NCI-H748 (cell line): Measurements from ENCODE around the gene AFF3.

Source experiments
- DNase-seq: peaks from one replicate; lab custom pipeline; 2025; ENCODE audit not compliant: unreplicated experiment; lab: John Stamatoyannopoulos, UW

Gene AFF3

GRCh38 chr2:99621774-99622173, 520.6 kb downstream of the AFF3 start:
- no peak for DNase-seq

GRCh38 chr2:99621106-99621505, 521.3 kb downstream of the AFF3 start:
- no peak for DNase-seq

- DNase-seq: no peak
Measured at GRCh38 chr2:99619151-99619550, 523.2 kb downstream of the AFF3 start.

- no peak for DNase-seq
Measured at GRCh38 chr2:99618579-99619097, 523.8 kb downstream of the AFF3 start.

DNA sequence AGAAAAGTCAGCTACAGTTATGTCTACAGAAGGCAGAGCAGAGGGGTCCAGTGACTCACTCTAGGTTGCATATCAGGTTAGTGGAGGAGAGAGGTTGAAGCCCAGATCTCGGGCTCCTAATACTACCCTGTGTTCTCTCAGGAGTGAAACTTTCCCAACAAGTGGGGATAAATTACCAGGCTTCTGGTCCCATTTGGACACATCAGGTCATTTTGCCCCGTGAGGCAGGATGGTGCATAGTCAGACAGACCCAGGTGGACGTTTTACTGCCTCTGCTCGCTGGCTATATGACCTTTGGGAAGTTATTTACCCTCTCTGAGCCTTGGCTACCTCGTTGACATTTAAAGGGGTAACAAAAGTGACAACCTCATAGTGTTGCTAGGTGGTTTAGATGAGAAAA, 524.6 kb downstream of the AFF3 start:
- DNase-seq: no peak

- peak; percentile 32 for DNase-seq
Measured at GRCh38 chr2:99615247-99615771, 527.1 kb downstream of the AFF3 start.

GRCh38 chr2:99613980-99614379, 528.4 kb downstream of the AFF3 start:
- no peak for DNase-seq

DNA sequence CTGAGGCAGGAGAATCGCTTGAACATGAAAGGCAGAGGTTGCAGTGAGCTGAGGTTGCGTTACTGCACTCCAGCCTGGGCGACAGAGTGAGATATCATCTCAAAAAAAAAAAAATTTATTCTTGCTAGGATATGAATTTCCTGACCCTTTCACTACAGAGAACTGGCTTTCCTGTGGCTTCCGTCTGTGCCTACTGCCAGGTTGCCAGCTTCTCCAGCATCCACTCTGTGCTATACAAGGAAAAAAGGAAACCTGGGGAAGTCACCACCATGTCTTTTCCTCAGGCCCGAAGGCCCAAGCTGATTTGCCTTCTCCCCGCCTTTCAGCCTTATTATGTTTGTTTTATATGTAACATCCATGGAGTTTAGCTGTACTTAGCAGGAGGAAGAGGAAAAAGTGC, 530.6 kb downstream of the AFF3 start:
- DNase-seq: no peak

DNA sequence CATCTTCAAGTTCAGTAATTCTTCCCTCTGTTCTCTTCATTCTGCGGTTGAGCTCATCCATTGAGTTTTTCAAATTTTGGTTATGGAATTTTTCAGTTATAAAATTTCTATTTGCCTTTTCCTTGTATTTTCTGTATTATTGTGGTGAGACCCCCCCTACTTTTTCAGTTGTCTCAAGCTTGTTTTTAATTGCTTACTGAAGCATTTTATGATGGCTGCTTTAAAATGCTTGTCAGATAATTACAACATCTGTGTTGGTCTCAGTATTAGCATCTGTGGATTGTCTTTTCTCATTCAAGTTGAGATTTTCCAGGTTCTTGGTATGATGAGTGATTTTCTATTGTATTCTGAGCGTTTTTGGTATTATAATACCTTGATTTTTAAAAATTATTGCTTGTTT, 531.4 kb downstream of the AFF3 start:
- no peak for DNase-seq

DNA sequence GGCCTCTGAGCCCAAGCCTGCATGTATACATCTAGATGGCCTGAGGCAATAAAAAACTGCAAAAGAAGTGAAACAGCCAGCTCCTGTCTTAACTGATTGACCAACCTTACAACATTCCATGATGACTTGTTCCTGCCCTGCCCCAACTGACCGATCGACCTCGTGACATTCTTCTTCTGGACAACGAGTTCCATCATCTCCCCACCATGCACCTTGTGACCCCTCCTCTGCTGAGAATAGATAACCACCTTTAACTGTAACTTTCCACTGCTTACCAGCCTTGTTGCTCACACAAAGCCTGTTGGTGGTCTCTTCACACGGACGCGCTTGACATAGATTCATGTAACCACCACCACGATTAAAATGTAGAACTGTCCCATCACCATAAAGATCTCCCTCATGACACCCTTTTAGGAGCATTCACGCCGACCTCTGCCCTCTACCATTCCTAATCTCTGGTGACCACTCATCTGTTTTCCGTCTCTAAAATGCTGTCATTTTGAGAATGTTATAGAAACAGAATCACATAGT, 532.5 kb downstream of the AFF3 start:
- DNase-seq: no peak

DNA sequence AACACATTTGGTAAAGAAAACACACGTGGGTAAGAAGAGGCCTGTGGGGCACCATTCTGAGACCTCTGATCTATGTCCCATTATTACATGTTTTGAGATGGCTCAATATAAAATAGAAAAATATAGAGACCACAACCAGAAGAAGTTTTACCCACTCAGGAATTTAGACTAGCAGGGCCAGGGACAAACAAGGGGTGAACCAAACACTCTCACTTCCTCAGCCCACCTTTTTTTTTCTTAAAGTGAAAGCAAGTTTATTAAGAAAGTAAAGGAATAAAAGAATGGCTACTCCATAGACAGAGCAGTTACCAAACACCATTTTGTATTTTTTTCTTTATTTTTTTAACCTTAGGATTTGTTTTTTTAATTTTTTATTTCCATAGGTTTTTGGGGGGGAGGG, 533.5 kb downstream of the AFF3 start:
- DNase-seq: no peak

GRCh38 chr2:99607861-99608491, 534.4 kb downstream of the AFF3 start:
- DNase-seq: peak; percentile 4

GRCh38 chr2:99607454-99607853, 534.9 kb downstream of the AFF3 start:
- no peak for DNase-seq

GRCh38 chr2:99605036-99605435, 537.4 kb downstream of the AFF3 start:
- no peak for DNase-seq

DNA sequence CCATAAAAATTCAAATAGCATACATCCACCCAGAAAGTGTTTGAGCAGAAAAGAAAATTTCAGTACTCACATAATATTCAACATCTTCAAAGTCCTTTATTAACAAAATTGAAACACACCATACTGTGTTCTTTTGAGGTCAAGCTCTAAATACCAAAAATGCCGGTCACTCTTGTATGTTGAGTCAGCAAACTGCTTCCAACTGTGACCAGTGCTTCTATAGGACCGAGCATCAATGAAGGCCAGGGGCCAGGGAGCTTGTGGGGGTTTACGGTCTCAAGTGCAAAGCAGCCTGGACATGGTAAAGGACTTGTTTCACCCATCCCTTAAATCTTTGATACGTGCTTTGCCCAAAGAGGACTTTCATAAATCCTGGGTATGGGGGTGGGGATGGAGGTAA, 539.9 kb downstream of the AFF3 start:
- no peak for DNase-seq

- DNase-seq: no peak
Measured at GRCh38 chr2:99600981-99601651, 541.3 kb downstream of the AFF3 start.

- DNase-seq: no peak
Measured at GRCh38 chr2:99598441-99598840, 543.9 kb downstream of the AFF3 start.

- no peak for DNase-seq
Measured at GRCh38 chr2:99597616-99598015, 544.8 kb downstream of the AFF3 start.

DNA sequence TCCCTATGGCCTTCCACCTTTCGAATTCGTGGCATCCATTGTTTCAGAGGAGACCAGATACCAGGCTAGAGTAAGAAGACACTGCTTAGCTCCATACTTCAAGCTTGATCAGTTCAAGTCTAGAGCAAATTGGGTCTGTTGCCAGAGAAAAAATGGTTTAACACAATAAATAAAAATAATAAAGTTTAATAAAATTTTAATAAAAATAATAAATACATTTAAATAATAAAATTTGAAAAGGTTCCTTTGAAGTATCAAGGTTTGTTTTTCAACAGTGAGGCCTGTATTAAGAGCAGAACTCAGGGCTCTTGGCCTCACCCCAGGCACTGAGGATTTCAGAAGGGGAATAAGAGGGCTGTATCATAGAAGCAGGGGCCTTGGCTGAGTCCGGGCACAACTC, 547.0 kb downstream of the AFF3 start:
- DNase-seq: no peak

GRCh38 chr2:99593692-99594427, 548.5 kb downstream of the AFF3 start:
- DNase-seq: no peak

DNA sequence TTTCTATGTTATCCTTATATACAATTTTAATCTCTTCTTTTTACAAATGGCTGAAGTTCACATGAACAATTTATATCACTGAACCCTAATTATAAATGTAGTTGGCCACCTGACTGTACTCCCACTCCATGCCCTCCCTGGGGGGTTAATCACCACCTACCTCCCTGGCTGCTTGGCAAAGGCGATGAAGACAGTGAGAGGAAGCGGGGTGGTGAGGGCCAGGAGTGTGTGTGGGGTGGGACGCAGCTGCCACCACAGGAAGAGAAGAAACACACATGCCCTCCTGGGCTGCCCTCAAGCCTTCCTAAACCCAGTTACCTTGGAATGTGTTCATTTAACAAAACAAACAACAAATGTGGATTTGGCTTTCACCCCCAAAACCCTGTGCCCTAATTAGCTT, 565.6 kb downstream of the AFF3 start:
- no peak for DNase-seq
